SH-SY5Y (cell line): ENCODE data around the gene CASP10.

Source experiments
- GATA2 ChIP-seq: IDR thresholded peaks from 2 replicates; pipeline ENCODE4 v1.6.1; 2011; ENCODE audit warnings: mild to moderate bottlenecking, low read depth, low read length
- GATA3 ChIP-seq: IDR thresholded peaks from 2 replicates; pipeline ENCODE4 v1.6.1; 2011; ENCODE audit warnings: low read depth, mild to moderate bottlenecking, low read length, moderate library complexity

The CASP10 gene

GRCh38 chr2:201203916-201204654 is 21.1 kb downstream of the CASP10 start:
- TF ChIP-seq GATA3 (no peak), GATA2 (no peak)

- TF ChIP-seq GATA3 (no peak), GATA2 (no peak)
Measured at GRCh38 chr2:201204655-201205514, 21.9 kb downstream of the CASP10 start.

- no peak for TF ChIP-seq GATA3
- no peak for TF ChIP-seq GATA2
Measured at GRCh38 chr2:201205515-201205849, 22.5 kb downstream of the CASP10 start.

- no peak for TF ChIP-seq GATA3
- TF ChIP-seq GATA2 = no peak
Measured at GRCh38 chr2:201208563-201209252, 25.8 kb downstream of the CASP10 start.

GRCh38 chr2:201215963-201216362 is 33.0 kb downstream of the CASP10 start:
- TF ChIP-seq GATA3 (no peak), GATA2 (no peak)

DNA sequence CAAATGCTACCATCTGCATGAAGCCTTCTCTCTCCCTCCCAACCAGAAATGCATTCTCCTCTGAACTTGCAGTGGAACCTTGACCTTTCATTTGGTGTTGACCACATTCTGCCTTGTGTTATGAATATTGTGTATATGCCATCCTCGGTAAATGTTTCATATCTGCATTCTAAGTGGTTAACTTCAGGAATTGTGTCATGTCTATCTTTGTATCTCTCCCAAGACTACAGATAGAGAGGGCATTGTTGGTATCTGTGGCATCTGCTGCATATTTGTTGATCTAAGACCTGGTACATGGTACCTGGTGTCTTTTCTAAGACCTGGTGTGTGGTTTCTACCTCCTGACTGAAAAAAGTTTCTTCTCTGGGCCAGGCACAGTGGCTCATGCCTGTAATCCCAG is 34.0 kb downstream of the CASP10 start:
- TF ChIP-seq GATA2 = no peak
- no peak for TF ChIP-seq GATA3

DNA sequence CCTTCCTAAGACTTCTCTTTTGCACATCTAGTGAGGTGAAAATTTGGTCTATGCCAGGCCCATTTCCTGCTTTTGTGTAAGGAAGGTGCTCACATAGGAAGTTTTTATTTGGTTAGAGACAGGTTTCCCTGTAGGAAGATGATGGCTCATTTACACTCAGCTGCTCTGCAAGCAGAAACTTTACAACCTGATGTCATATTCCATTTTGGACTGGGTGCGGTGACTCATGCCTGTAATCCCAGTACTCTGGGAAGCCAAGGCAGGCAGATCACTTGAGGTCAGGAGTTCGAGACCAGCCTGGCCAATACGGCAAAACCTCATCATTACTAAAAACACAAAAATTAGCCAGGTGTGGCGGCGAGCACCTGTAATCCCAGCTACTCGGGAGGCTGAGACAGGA is 35.8 kb downstream of the CASP10 start:
- TF ChIP-seq GATA2 (no peak), GATA3 (no peak)

DNA sequence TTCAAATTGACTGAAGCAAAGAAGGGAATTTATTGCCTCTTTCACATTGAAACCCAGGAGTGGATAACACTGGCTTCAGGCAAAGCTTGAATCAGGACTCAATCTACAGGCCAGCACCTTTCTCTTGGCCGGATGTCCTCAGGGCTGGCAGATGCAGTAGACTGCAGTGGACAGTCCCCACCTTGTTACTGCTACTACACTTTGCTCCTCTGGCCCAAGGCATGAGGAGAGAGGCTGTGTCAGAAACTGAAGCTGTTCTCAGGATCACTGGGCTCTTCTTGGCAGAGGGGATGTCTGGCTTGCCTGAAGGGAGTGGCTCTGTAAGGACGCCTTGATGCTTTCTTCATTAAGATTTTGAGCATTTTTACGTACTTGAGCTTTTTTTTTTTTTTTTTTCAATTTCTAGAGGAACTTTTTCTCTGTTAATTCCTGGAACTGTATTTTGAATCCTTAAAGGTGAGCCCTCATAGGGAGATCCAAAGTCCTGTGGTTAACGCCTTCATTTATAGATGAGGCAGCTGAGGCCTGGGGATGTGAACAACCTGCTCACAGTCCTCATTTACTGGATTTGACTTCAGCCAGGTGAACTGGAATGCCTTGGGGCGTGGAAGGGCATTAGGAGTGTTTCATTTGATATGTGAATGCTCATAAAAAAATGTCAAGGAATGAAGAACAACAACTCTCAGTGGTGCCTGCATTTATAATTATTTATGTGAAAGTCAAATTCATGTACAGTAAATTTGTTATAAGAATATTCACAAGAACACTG is 36.6 kb downstream of the CASP10 start:
- TF ChIP-seq GATA2 (no peak), GATA3 (no peak)

- TF ChIP-seq GATA3 (no peak), GATA2 (no peak)
Measured at GRCh38 chr2:201220102-201220570, 37.2 kb downstream of the CASP10 start.

DNA sequence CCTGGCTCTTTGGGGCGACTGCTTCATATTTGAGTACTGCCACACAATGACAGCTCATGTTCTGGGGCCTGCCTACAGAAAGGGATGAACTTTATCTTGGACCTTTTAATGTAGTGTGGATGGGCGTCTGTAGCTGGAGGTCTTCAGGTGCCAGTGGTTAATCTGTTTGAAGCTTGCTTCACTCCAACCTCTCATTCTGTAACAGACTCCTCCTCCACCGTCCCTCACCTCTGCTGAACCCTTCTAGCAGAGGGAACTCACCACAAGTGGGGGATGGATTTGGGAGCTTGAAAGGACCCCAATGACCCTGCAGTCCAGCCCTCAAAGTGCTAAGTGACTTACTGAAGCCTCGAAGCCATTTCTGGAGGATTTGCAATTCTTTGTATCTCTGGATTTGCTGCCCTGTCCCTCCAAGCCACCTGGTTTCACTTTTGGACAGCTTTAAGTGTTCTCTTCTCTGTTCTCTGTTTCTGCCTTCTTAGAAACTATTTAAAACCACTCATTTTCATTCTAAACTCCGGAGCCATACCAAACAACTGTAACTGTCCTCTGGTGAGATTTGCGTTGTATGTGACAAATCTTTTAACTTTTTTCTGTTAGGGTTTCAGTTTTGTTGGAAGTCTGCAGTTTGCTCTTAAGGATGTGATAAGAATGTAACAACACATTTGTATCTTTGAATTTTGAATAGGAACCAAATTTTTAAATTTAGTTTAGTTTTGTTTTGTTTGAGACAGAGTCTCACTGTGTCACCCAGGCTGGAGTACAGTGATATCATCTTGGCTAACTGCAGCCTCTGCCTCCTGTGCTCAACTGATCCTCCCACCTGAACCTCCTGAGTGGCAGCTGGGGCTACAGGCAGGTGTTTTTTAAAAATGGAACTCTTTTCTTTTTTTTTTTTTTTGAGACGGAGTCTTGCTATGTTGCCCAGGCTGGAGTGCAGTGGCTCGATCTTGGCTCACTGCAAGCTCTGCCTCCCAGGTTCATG is 40.4 kb downstream of the CASP10 start:
- no peak for TF ChIP-seq GATA2
- TF ChIP-seq GATA3 = no peak

- TF ChIP-seq GATA2 (no peak), GATA3 (no peak)
Measured at GRCh38 chr2:201228271-201228911, 45.5 kb downstream of the CASP10 start.

- TF ChIP-seq GATA3 = no peak
Measured at GRCh38 chr2:201228912-201229290, 46.0 kb downstream of the CASP10 start.

- TF ChIP-seq GATA2 = no peak
- no peak for TF ChIP-seq GATA3
Measured at GRCh38 chr2:201231781-201232466, 49.0 kb downstream of the CASP10 start.
